ENCODE results near the gene REG3G.

The REG3G gene

GRCh38 chr2:79005216-79005615, 20.3 kb upstream of the REG3G start:
- TF ChIP-seq CTCF (IDR thresholded peaks at IDR 0.05; ENCODE audit: extremely low read depth, insufficient read depth, missing control alignments), result no peak
- DNase-seq (ENCODE audit: low spot score), result no peak
- in situ Hi-C loops (cut with MboI; ENCODE audit: low pct_unique_long_range_greater_than_20kb, low sequenced_read_pairs, unreplicated experiment), result no loop called here

- in situ Hi-C loops (cut with MboI; ENCODE audit: low pct_unique_long_range_greater_than_20kb, low sequenced_read_pairs, unreplicated experiment), result no loop called here
- TF ChIP-seq CTCF (IDR thresholded peaks at IDR 0.05; ENCODE audit: extremely low read depth, insufficient read depth, missing control alignments), result no peak
- DNase-seq (ENCODE audit: low spot score), result no peak
Measured at GRCh38 chr2:79009388-79009787, 16.1 kb upstream of the REG3G start.

- no peak for DNase-seq (ENCODE audit: low spot score)
- no peak for TF ChIP-seq CTCF (IDR thresholded peaks at IDR 0.05; ENCODE audit: extremely low read depth, insufficient read depth, missing control alignments)
- in situ Hi-C loops (cut with MboI; ENCODE audit: low pct_unique_long_range_greater_than_20kb, low sequenced_read_pairs, unreplicated experiment), result no loop called here
Measured at GRCh38 chr2:79011496-79011895, 14.0 kb upstream of the REG3G start.

- no peak for DNase-seq (ENCODE audit: low spot score)
- no peak for TF ChIP-seq CTCF (IDR thresholded peaks at IDR 0.05; ENCODE audit: extremely low read depth, insufficient read depth, missing control alignments)
- in situ Hi-C loops (cut with MboI; ENCODE audit: low pct_unique_long_range_greater_than_20kb, low sequenced_read_pairs, unreplicated experiment), result no loop called here
Measured at GRCh38 chr2:79013629-79014028, 11.9 kb upstream of the REG3G start.

- no peak for TF ChIP-seq CTCF (IDR thresholded peaks at IDR 0.05; ENCODE audit: extremely low read depth, insufficient read depth, missing control alignments)
- in situ Hi-C loops (cut with MboI; ENCODE audit: low pct_unique_long_range_greater_than_20kb, low sequenced_read_pairs, unreplicated experiment), result no loop called here
- no peak for DNase-seq (ENCODE audit: low spot score)
Measured at GRCh38 chr2:79016342-79016741, 9.2 kb upstream of the REG3G start.

GRCh38 chr2:79026061-79026460, 559 bp downstream of the REG3G start:
- no peak for DNase-seq (ENCODE audit: low spot score)
- no peak for TF ChIP-seq CTCF (IDR thresholded peaks at IDR 0.05; ENCODE audit: extremely low read depth, insufficient read depth, missing control alignments)
- in situ Hi-C loops (cut with MboI; ENCODE audit: low pct_unique_long_range_greater_than_20kb, low sequenced_read_pairs, unreplicated experiment), result loop anchor here (25.0 kb wide), 2 partner anchors 89 to 861 kb away; no protein-coding TSS in a partner anchor

GRCh38 chr2:79039944-79040343, 14.4 kb downstream of the REG3G start:
- no peak for TF ChIP-seq CTCF (IDR thresholded peaks at IDR 0.05; ENCODE audit: extremely low read depth, insufficient read depth, missing control alignments)
- no peak for DNase-seq (ENCODE audit: low spot score)
- in situ Hi-C loops (cut with MboI; ENCODE audit: low pct_unique_long_range_greater_than_20kb, low sequenced_read_pairs, unreplicated experiment), result loop anchor here (25.0 kb wide), 2 partner anchors 103 to 847 kb away; no protein-coding TSS in a partner anchor
